ENCODE data around the gene KRTAP13-2. TPM values are rescaled to one million over a fixed set of nuclear protein-coding genes. Genes with fewer than 3 reads are reported as not detected.
A peak's percentile ranks its signal among the peaks of the same experiment; 100 is the strongest.

KRTAP13-2 gene
- not detected for polyA plus RNA-seq (2012; ENCODE audit: insufficient read depth, insufficient read length, low read depth)

- no peak within 1 kb of the TSS for H3K4me3 ChIP-seq (ENCODE audit: low read depth, low read length)
- TF ChIP-seq CTCF (IDR thresholded peaks at IDR 0.05; ENCODE audit: low read depth, low read length) = no peak
- DNase-seq = no peak
Measured at GRCh38 chr21:30372139-30372770, at the start of gene KRTAP13-2. KRTAP13-2 (minus strand) TSS chr21:30372271; CDS start chr21:30372213, 58 bp downstream.

GRCh38 chr21:30415993-30416392, 43.9 kb upstream of the KRTAP13-2 start:
- H3K4me1 ChIP-seq = no peaks in the 10 kb centered on the region
- H3K36me3 ChIP-seq = no peaks in the 10 kb centered on the region
- no peaks in the 10 kb centered on the region for H3K9me3 ChIP-seq
- no peak for DNase-seq
- TF ChIP-seq CTCF (IDR thresholded peaks at IDR 0.05; ENCODE audit: low read depth, low read length) = no peak
- no peaks in the 10 kb centered on the region; the same call in 1 of the 2 replicates for H3K27me3 ChIP-seq
- no peak overlapping the region for H3K4me3 ChIP-seq (ENCODE audit: low read depth, low read length)

More at GRCh38 chr21:30372139-30372770, at the start of gene KRTAP13-2:
- Histone ChIP-seq H3K4me1 (no peaks in the 10 kb centered on the region), H3K9me3 (no peaks in the 10 kb centered on the region), H3K27me3 (no peaks in the 10 kb centered on the region), H3K36me3 (no peaks in the 10 kb centered on the region)

- Histone ChIP-seq H3K9me3 (no peaks in the 10 kb centered on the region), H3K4me3 (ENCODE audit: low read depth, low read length) (no peak overlapping the region), H3K27me3 (no peaks in the 10 kb centered on the region), H3K4me1 (no peaks in the 10 kb centered on the region), H3K36me3 (no peaks in the 10 kb centered on the region)
- peak; percentile 89 for TF ChIP-seq CTCF (IDR thresholded peaks at IDR 0.05; ENCODE audit: low read depth, low read length)
- DNase-seq = peak; percentile 81
Measured at GRCh38 chr21:30408782-30409494, 36.9 kb upstream of the KRTAP13-2 start.

GRCh38 chr21:30395731-30396130, 23.7 kb upstream of the KRTAP13-2 start, which contains the start of gene KRTAP13-1:
KRTAP13-1 (plus strand) TSS chr21:30396031; CDS start chr21:30396087, 56 bp downstream.
- Histone ChIP-seq H3K4me3 (ENCODE audit: low read depth, low read length) (no peak within 1 kb of the TSS), H3K36me3 (no peaks in the 10 kb centered on the region), H3K4me1 (no peaks in the 10 kb centered on the region), H3K9me3 (no peaks in the 10 kb centered on the region), H3K27me3 (no peaks in the 10 kb centered on the region)
- no peak for DNase-seq
- TF ChIP-seq CTCF (IDR thresholded peaks at IDR 0.05; ENCODE audit: low read depth, low read length) = no peak

- Histone ChIP-seq H3K27me3 (no peaks in the 10 kb centered on the region), H3K4me1 (no peaks in the 10 kb centered on the region), H3K9me3 (no peaks in the 10 kb centered on the region), H3K4me3 (ENCODE audit: low read depth, low read length) (no peak overlapping the region), H3K36me3 (no peaks in the 10 kb centered on the region)
- DNase-seq = no peak
- no peak for TF ChIP-seq CTCF (IDR thresholded peaks at IDR 0.05; ENCODE audit: low read depth, low read length)
Measured at GRCh38 chr21:30391492-30392025, 19.5 kb upstream of the KRTAP13-2 start.
